CD14-positive monocyte (primary cell): Measurements from ENCODE around the gene STK4. TPM values are rescaled to one million over a fixed set of nuclear protein-coding genes. Genes with fewer than 3 reads are reported as not detected.

Experiments used
- DNase-seq, 3 donors: peaks; one replicate each; pipeline ENCODE4 v3.0.0-alpha.2; 2011 to 2022
- H2AFZ ChIP-seq: 2 replicates; pipeline ENCODE4 v1.6.0; 2012; ENCODE audit warnings: mild to moderate bottlenecking, low read depth, low read length, inconsistent platforms; ENCODE audit not compliant: insufficient read depth, poor library complexity, severe bottlenecking
- H3K27ac ChIP-seq, 2 donors: 1 replicate in 1 of 2; 2 replicates in 1 of 2; pipeline ENCODE4 v1.5.1; 2012 to 2013; ENCODE audit warnings: low read length in 2 of 2, control low read depth in 1 of 2, inconsistent platforms in 1 of 2, low read depth in 1 of 2, mild to moderate bottlenecking in 1 of 2
- H3K27me3 ChIP-seq, 2 donors: one replicate each; pipeline versions ENCODE4 v1.6.0 to v1.6.1; 2011 to 2013; ENCODE audit warnings: low read length in 2 of 2; ENCODE audit not compliant: control insufficient read depth in 2 of 2, insufficient read depth in 2 of 2
- H3K36me3 ChIP-seq, 2 donors: replicated peaks in 1 of 2; 1 replicate in 1 of 2; 2 replicates in 1 of 2; pipeline versions ENCODE4 v1.5.1 to v1.6.1; 2012 to 2013; ENCODE audit warnings: low read length in 2 of 2, control low read depth in 1 of 2, inconsistent platforms in 1 of 2, mild to moderate bottlenecking in 1 of 2; ENCODE audit not compliant: insufficient read depth in 2 of 2, control insufficient read depth in 1 of 2
- H3K4me1 ChIP-seq, 2 donors: 1 replicate in 1 of 2; 2 replicates in 1 of 2; pipeline versions ENCODE4 v1.5.1 to v1.6.1; 2012 to 2013; ENCODE audit warnings: low read length in 2 of 2, control low read depth in 1 of 2, inconsistent platforms in 1 of 2, mild to moderate bottlenecking in 1 of 2, moderate library complexity in 1 of 2; ENCODE audit not compliant: insufficient read depth in 2 of 2, control insufficient read depth in 1 of 2
- H3K4me2 ChIP-seq: replicated peaks from 2 replicates; pipeline ENCODE3; 2012; ENCODE audit warnings: low read length, moderate library complexity, mild to moderate bottlenecking; ENCODE audit not compliant: poor library complexity, severe bottlenecking; ENCODE audit errors: extremely low read depth
- H3K4me3 ChIP-seq, 3 experiments: fragments of 200-600 bp in 1 of 3; sonication (generic) in 1 of 3; replicated peaks in 1 of 3; 1 replicate in 2 of 3; 2 replicates in 1 of 3; pipeline ENCODE4 v1.5.1; 2011 to 2013; ENCODE audit warnings: low read length in 3 of 3, mild to moderate bottlenecking in 3 of 3, control low read depth in 2 of 3, low read depth in 2 of 3, inconsistent platforms in 1 of 3, moderate library complexity in 1 of 3
- H3K79me2 ChIP-seq: 2 replicates; pipeline ENCODE4 v1.6.0; 2012; ENCODE audit warnings: mild to moderate bottlenecking, control low read depth, inconsistent platforms, low read length, moderate library complexity; ENCODE audit not compliant: insufficient read depth
- H3K9ac ChIP-seq: 2 replicates; pipeline ENCODE4 v1.6.0; 2017; ENCODE audit warnings: low read length, mild to moderate bottlenecking; ENCODE audit not compliant: insufficient read depth, poor library complexity, severe bottlenecking
- H3K9me3 ChIP-seq, 2 donors: replicated peaks in 1 of 2; 1 replicate in 1 of 2; 2 replicates in 1 of 2; pipeline versions ENCODE4 v1.5.1 to v1.6.1; 2012 to 2013; ENCODE audit warnings: low read length in 2 of 2, control low read depth in 1 of 2; ENCODE audit not compliant: control insufficient read depth in 1 of 2, insufficient read depth in 1 of 2
- H4K20me1 ChIP-seq: 2 replicates; pipeline ENCODE4 v1.6.0; 2012; ENCODE audit warnings: mild to moderate bottlenecking, low read length, control low read depth, moderate library complexity; ENCODE audit not compliant: insufficient read depth
- H3K27ac Mint-ChIP-seq, 7 donors: one replicate each; pipeline ENCODE4 v1.8.0; 2020; ENCODE audit warnings: mild to moderate bottlenecking in 7 of 7, mixed read lengths in 7 of 7, moderate library complexity in 6 of 7, inconsistent platforms in 2 of 7
- H3K27me3 Mint-ChIP-seq, 3 donors: one replicate each; pipeline ENCODE4 v1.8.0; 2021 to 2022; ENCODE audit warnings: low read depth in 3 of 3, mild to moderate bottlenecking in 3 of 3, mixed read lengths in 3 of 3, moderate library complexity in 3 of 3, inconsistent platforms in 1 of 3
- H3K36me3 Mint-ChIP-seq, 2 donors: one replicate each; pipeline ENCODE4 v1.8.0; 2020; ENCODE audit warnings: mixed read lengths in 2 of 2, inconsistent platforms in 1 of 2, mild to moderate bottlenecking in 1 of 2
- H3K4me1 Mint-ChIP-seq: one replicate; pipeline ENCODE4 v1.8.0; 2020; ENCODE audit warnings: mild to moderate bottlenecking, mixed read lengths
- H3K4me3 Mint-ChIP-seq, 2 donors: one replicate each; pipeline ENCODE4 v1.8.0; 2020; ENCODE audit warnings: mild to moderate bottlenecking in 2 of 2, mixed read lengths in 2 of 2, moderate library complexity in 1 of 2
- H3K9me3 Mint-ChIP-seq, 7 donors: one replicate each; pipeline ENCODE4 v1.8.0; 2020 to 2022; ENCODE audit warnings: mixed read lengths in 7 of 7, mild to moderate bottlenecking in 6 of 7, moderate library complexity in 6 of 7, inconsistent platforms in 2 of 7
- WGBS: methylation state at CpG from one replicate; pipeline ENCODE4 v1.1.5; 2013; ENCODE audit warnings: missing lambda C conversion rate; ENCODE audit not compliant: insufficient coverage; 5-methylcytosine and 5-hydroxymethylcytosine counted together
- intact Hi-C, 2 donors: fragments of 100-400 bp; cut with micrococcal nuclease; formaldehyde crosslinking; loops; one replicate each; pipeline versions ENCODE4 v1.15.0 to v1.15.1; 2023
- polyA plus RNA-seq, 3 donors: library from polyadenylated mRNA; depleted of rRNA in 1 of 3; unstranded in 2 of 3; stranded (reverse) in 1 of 3; fragments of 300-500 nt in 2 of 3; fragments of >200 nt in 1 of 3; fragmentation: Illumina TruSeq in 2 of 3; gene quantifications; 1 replicate in 2 of 3; 2 replicates in 1 of 3; pipeline ENCODE4 v1.2.3, GENCODE V29; 2012 to 2021
- TF ChIP-seq, protein P1 (sequence below): fragments of 200-600 bp; IDR thresholded peaks from one replicate; pipeline ENCODE4 v1.8.0; 2022; ENCODE audit warnings: antibody characterized with exemption, mild to moderate bottlenecking

STK4 gene
- polyA plus RNA-seq, 3 donors, result 53.0 to 123 (median 69.9) TPM

DNA sequence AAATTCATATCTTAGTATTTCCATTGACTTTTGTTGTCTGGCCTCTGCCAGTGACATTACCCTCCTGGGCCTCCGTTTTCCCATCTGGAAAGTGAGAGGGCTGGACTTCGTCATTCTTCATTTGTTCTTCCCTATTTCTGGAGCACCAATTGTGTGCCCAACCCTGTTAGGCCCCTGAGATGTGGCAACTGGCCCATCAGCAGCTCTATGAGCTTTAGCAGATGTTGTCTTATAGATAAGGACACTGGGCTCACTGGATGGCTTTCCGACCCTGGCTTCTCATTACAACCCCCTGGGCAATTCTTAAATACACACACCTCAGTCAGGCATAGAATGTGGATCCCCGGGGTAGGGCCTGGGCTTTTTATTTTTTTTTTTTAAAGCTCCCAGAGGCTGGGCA, 41.8 kb upstream of the STK4 start:
- no peaks in the 10 kb centered on the region for H3K79me2 ChIP-seq
- intact Hi-C loops, result no loop called here
- DNase-seq, result no peak
- no peak overlapping the region for H3K27ac ChIP-seq
- no peak overlapping the region for H3K4me3 ChIP-seq
- peaks cover 13 to 21% of the 10 kb centered on the region in 2 donors for H3K36me3 ChIP-seq
- TF ChIP-seq, protein P1, sequence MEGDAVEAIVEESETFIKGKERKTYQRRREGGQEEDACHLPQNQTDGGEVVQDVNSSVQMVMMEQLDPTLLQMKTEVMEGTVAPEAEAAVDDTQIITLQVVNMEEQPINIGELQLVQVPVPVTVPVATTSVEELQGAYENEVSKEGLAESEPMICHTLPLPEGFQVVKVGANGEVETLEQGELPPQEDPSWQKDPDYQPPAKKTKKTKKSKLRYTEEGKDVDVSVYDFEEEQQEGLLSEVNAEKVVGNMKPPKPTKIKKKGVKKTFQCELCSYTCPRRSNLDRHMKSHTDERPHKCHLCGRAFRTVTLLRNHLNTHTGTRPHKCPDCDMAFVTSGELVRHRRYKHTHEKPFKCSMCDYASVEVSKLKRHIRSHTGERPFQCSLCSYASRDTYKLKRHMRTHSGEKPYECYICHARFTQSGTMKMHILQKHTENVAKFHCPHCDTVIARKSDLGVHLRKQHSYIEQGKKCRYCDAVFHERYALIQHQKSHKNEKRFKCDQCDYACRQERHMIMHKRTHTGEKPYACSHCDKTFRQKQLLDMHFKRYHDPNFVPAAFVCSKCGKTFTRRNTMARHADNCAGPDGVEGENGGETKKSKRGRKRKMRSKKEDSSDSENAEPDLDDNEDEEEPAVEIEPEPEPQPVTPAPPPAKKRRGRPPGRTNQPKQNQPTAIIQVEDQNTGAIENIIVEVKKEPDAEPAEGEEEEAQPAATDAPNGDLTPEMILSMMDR, result no peak
- no CpG with 5 or more reads among the region's 4 CpGs for WGBS
- H3K9me3 ChIP-seq, result no peaks in the 10 kb centered on the region
- H4K20me1 ChIP-seq, result no peaks in the 10 kb centered on the region
- H3K9ac ChIP-seq, result no peak overlapping the region
- H3K4me1 ChIP-seq, result no peaks in the 10 kb centered on the region
- no peak overlapping the region for H3K4me2 ChIP-seq
- Mint-ChIP-seq H3K27ac (no peak overlapping the region), H3K4me1 (no peaks in the 10 kb centered on the region), H3K4me3 (no peak overlapping the region), H3K36me3 (peaks cover 28 to 40% of the 10 kb centered on the region in 2 donors), H3K27me3 (peaks cover 0 to 4% (median 1%) of the 10 kb centered on the region in 3 donors), H3K9me3 (no peaks in the 10 kb centered on the region)
- no peak overlapping the region for H2AFZ ChIP-seq
- H3K27me3 ChIP-seq, result no peaks in the 10 kb centered on the region

DNA sequence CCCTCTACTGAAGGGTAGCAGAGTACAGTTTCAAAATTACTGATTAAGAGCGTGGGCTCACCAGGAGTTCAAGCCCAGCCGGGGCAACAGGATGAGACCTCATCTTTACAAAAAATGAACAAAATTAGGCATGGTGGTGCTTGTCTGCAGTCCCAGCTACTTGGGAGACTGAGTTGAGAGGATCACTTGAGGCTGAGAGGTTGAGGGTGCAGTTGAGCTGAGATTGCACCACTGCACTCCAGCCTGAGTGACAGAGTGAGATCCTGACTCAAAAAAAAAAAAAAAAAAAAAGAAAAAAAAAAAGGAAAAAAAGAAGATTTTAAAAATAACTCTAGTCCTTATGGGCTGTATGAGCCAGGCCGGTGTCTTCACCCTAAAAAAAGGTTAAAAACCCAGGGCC, 37.7 kb upstream of the STK4 start:
- Histone ChIP-seq H3K4me3 (no peak overlapping the region), H3K27me3 (no peaks in the 10 kb centered on the region), H3K4me1 (no peaks in the 10 kb centered on the region), H3K4me2 (no peak overlapping the region), H3K9me3 (no peaks in the 10 kb centered on the region), H2AFZ (no peak overlapping the region), H3K36me3 (peaks cover 21 to 30% of the 10 kb centered on the region in 2 donors), H3K9ac (no peak overlapping the region), H3K79me2 (no peaks in the 10 kb centered on the region), H4K20me1 (no peaks in the 10 kb centered on the region), H3K27ac (no peak overlapping the region)
- DNase-seq, result no peak
- 100% methylated on average over 1 of the region's 3 CpGs for WGBS
- H3K9me3 Mint-ChIP-seq, result no peaks in the 10 kb centered on the region
- intact Hi-C loops, result no loop called here
- no peak overlapping the region for H3K4me3 Mint-ChIP-seq
- H3K4me1 Mint-ChIP-seq, result no peaks in the 10 kb centered on the region
- H3K27ac Mint-ChIP-seq, result peak overlapping the region in 3 of 7 donors; percentile 11 to 60 (median 55)
- H3K27me3 Mint-ChIP-seq, result peaks cover 0 to 4% (median 0%) of the 10 kb centered on the region in 3 donors
- TF ChIP-seq, protein P1, result no peak
- H3K36me3 Mint-ChIP-seq, result peaks cover 40 to 41% of the 10 kb centered on the region in 2 donors
